Calu3 (cell line): ENCODE data around the gene COL5A1. TPM values are rescaled to one million over a fixed set of nuclear protein-coding genes. Genes with fewer than 3 reads are reported as not detected.

Source experiments
- BruUV-seq: library from RNA; stranded (reverse); fragments of 400-500 nt; replicated peaks from 2 replicates; lab custom pipeline; 2021; lab: Mats Ljungman, UMichigan
- CTCF ChIA-PET: fragments of 300-600 bp; sonication (Branson Sonifier 250); formaldehyde crosslinking; loops from one replicate; lab custom pipeline; 2022; ENCODE audit warnings: antibody characterized with exemption; lab: Charles Lee
- DNase-seq: peaks from one replicate; pipeline ENCODE4 v3.0.0; 2022
- H3K27ac Mint-ChIP-seq: one replicate; pipeline ENCODE4 v1.8.0; 2022; ENCODE audit warnings: mixed read lengths; ENCODE audit not compliant: unreplicated experiment
- H3K27me3 Mint-ChIP-seq: one replicate; pipeline ENCODE4 v1.8.0; 2022; ENCODE audit warnings: mixed read lengths; ENCODE audit not compliant: unreplicated experiment
- H3K36me3 Mint-ChIP-seq: one replicate; pipeline ENCODE4 v1.8.0; 2022; ENCODE audit warnings: mild to moderate bottlenecking, moderate library complexity, mixed read lengths; ENCODE audit not compliant: insufficient read depth, unreplicated experiment
- H3K4me1 Mint-ChIP-seq: one replicate; pipeline ENCODE4 v1.8.0; 2022; ENCODE audit warnings: mild to moderate bottlenecking, low read depth, mixed read lengths; ENCODE audit not compliant: unreplicated experiment
- H3K4me3 Mint-ChIP-seq: one replicate; pipeline ENCODE4 v1.8.0; 2022; ENCODE audit warnings: mild to moderate bottlenecking, low read depth, moderate library complexity, mixed read lengths; ENCODE audit not compliant: unreplicated experiment
- H3K9me3 Mint-ChIP-seq: one replicate; pipeline ENCODE4 v1.8.0; 2022; ENCODE audit warnings: low read depth, mixed read lengths; ENCODE audit not compliant: unreplicated experiment
- CTCF ChIP-seq: fragments of 200-600 bp; IDR thresholded peaks from one replicate; pipeline ENCODE4 v1.8.0; 2022; ENCODE audit warnings: antibody characterized with exemption; ENCODE audit not compliant: unreplicated experiment
- intact Hi-C: fragments of 100-400 bp; cut with micrococcal nuclease; formaldehyde crosslinking; loops from one replicate; pipeline ENCODE4 v1.10.0; 2022; ENCODE audit not compliant: unreplicated experiment
- total RNA-seq: library from RNA; stranded (reverse); gene quantifications from 2 replicates; pipeline ENCODE4 v1.2.3, GENCODE V29; 2022

The COL5A1 gene
- total RNA-seq, 1 experiment from 2014 or later = not detected

- BruUV-seq = no TSS peak
- Mint-ChIP-seq H3K4me3 (no peak overlapping the region), H3K4me1 (no peaks in the 10 kb centered on the region), H3K9me3 (no peaks in the 10 kb centered on the region), H3K27ac (no peak overlapping the region), H3K36me3 (no peaks in the 10 kb centered on the region), H3K27me3 (peaks cover 27% of the 10 kb centered on the region)
- no peak for TF ChIP-seq CTCF
- intact Hi-C loops = no loop called here
- CTCF ChIA-PET = no interaction called here
- DNase-seq = no peak
These were observed 95.3 kb downstream of the COL5A1 start for GRCh38 chr9:134736791-134737497.

- BruUV-seq = no TSS peak
- intact Hi-C loops = no loop called here
- CTCF ChIA-PET = interaction anchor here (2.4 kb wide), 1 partner anchor 289 kb away, joined by 10 read pairs; no protein-coding TSS in a partner anchor
- no peak for DNase-seq
- no peaks in the 10 kb centered on the region for H3K4me1 Mint-ChIP-seq
- peaks cover 27% of the 10 kb centered on the region for H3K27me3 Mint-ChIP-seq
- H3K9me3 Mint-ChIP-seq = no peaks in the 10 kb centered on the region
- H3K36me3 Mint-ChIP-seq = no peaks in the 10 kb centered on the region
- TF ChIP-seq CTCF = no peak
- no peak overlapping the region for H3K27ac Mint-ChIP-seq
- H3K4me3 Mint-ChIP-seq = no peak overlapping the region
These were observed 96.4 kb downstream of the COL5A1 start for GRCh38 chr9:134737842-134738580.

- BruUV-seq = no TSS peak
- CTCF ChIA-PET = interaction anchor here (2.4 kb wide), 1 partner anchor 290 kb away, joined by 10 read pairs; no protein-coding TSS in a partner anchor
- TF ChIP-seq CTCF = peak; percentile 50
- DNase-seq = peak; percentile 59
- Mint-ChIP-seq H3K27ac (no peak overlapping the region), H3K36me3 (no peaks in the 10 kb centered on the region), H3K4me3 (no peak overlapping the region), H3K9me3 (no peaks in the 10 kb centered on the region), H3K27me3 (peaks cover 27% of the 10 kb centered on the region), H3K4me1 (no peaks in the 10 kb centered on the region)
- intact Hi-C loops = no loop called here
These were observed 97.5 kb downstream of the COL5A1 start for GRCh38 chr9:134738869-134739659.

GRCh38 chr9:134739660-134739968 lies 98.0 kb downstream of the COL5A1 start:
- no peak overlapping the region for H3K27ac Mint-ChIP-seq
- CTCF ChIA-PET = interaction anchor here (2.4 kb wide), 1 partner anchor 290 kb away, joined by 10 read pairs; no protein-coding TSS in a partner anchor
- no peak for TF ChIP-seq CTCF
- H3K4me3 Mint-ChIP-seq = no peak overlapping the region
- peaks cover 27% of the 10 kb centered on the region for H3K27me3 Mint-ChIP-seq
- no TSS peak for BruUV-seq
- no peak for DNase-seq
- H3K36me3 Mint-ChIP-seq = no peaks in the 10 kb centered on the region
- intact Hi-C loops = no loop called here
- H3K4me1 Mint-ChIP-seq = no peaks in the 10 kb centered on the region
- no peaks in the 10 kb centered on the region for H3K9me3 Mint-ChIP-seq
